Upper lobe of left lung (tissue), 6 donors: ENCODE data around the gene MCUB. TPM values are rescaled to one million over a fixed set of nuclear protein-coding genes. Genes with fewer than 3 reads are reported as not detected.

ENCODE experiments used
- ATAC-seq, 2 donors: fragments of 200-7000 bp; cut with Tn5 transposase; one replicate each; pipeline ENCODE4 v1.9.1; 2022; ENCODE audit warnings: mild to moderate bottlenecking in 2 of 2, moderate library complexity in 2 of 2; ENCODE audit not compliant: low FRiP score in 2 of 2
- DNase-seq, 2 donors: peaks; one replicate each; pipeline ENCODE4 v3.0.0-alpha.2; 2019 to 2020
- H3K27ac ChIP-seq, 4 donors: fragments of 200-600 bp; sonication (generic); one replicate each; pipeline ENCODE4 v1.5.1; 2016 to 2019
- H3K27me3 ChIP-seq, 4 donors: fragments of 200-600 bp; sonication (generic); one replicate each; pipeline ENCODE4 v1.5.1; 2017 to 2019
- H3K36me3 ChIP-seq, 4 donors: fragments of 200-600 bp; sonication (generic); one replicate each; pipeline ENCODE4 v1.5.1; 2016 to 2019
- H3K4me1 ChIP-seq, 4 donors: fragments of 200-600 bp; sonication (generic); one replicate each; pipeline ENCODE4 v1.5.1; 2018 to 2019
- H3K4me3 ChIP-seq, 4 donors: fragments of 200-600 bp; sonication (generic); one replicate each; pipeline ENCODE4 v1.5.1; 2017 to 2019; ENCODE audit warnings: mild to moderate bottlenecking in 2 of 4, moderate library complexity in 1 of 4
- H3K9me3 ChIP-seq, 4 donors: fragments of 200-600 bp; sonication (generic); one replicate each; pipeline ENCODE4 v1.5.1; 2018 to 2019
- CTCF ChIP-seq, 6 experiments: fragments of 450-650 bp in 4 of 6; fragments of 200-600 bp in 2 of 6; sonication (generic) in 2 of 6; IDR thresholded peaks; one replicate each; pipeline ENCODE4 v1.5.1; 2016 to 2019; ENCODE audit warnings: antibody characterized with exemption in 6 of 6
- EP300 ChIP-seq, 4 donors: sonication (generic); formaldehyde crosslinking; IDR thresholded peaks; one replicate each; pipeline ENCODE4 v1.5.1; 2017; ENCODE audit warnings: antibody characterized with exemption in 4 of 4, control low read depth in 2 of 4
- POLR2A ChIP-seq, 4 donors: fragments of 450-650 bp; IDR thresholded peaks; one replicate each; pipeline ENCODE4 v1.5.1; 2016 to 2017; ENCODE audit warnings: antibody characterized with exemption in 4 of 4, mild to moderate bottlenecking in 2 of 4
- POLR2AphosphoS5 ChIP-seq, 2 donors: sonication (generic); formaldehyde crosslinking; IDR thresholded peaks; one replicate each; pipeline ENCODE4 v1.5.1; 2017; ENCODE audit warnings: antibody characterized with exemption in 2 of 2
- WGBS, 2 donors: methylation state at CpG; one replicate each; pipeline ENCODE4 v1.1.5; 2017 to 2018; 5-methylcytosine and 5-hydroxymethylcytosine counted together
- total RNA-seq, 6 donors: library from RNA; depleted of rRNA in 4 of 6; stranded (reverse); fragments of >200 nt in 4 of 6; gene quantifications; one replicate each; pipeline versions ENCODE4 v1.1.0 to v1.2.1, GENCODE V29; 2016 to 2021
- donor health status: DM: no; HTN: no; CAD: no; lungs with moderate emphysema.
- donor health status: DM: no; HTN: yes; CAD: no; lungs with severe emphysema.

The MCUB gene
- total RNA-seq, 6 donors from 2014 or later: 8.8 to 37.9 (median 19.4) TPM

- H3K9me3 ChIP-seq: peaks cover 0 to 3% (median 0%) of the 10 kb centered on the region in 4 donors
- TF ChIP-seq POLR2AphosphoS5 (IDR thresholded peaks at IDR 0.05) (no peak), EP300 (IDR thresholded peaks at IDR 0.05) (no peak), POLR2A (IDR thresholded peaks at IDR 0.05) (no peak), CTCF (IDR thresholded peaks at IDR 0.05) (no peak)
- DNase-seq: no peak
- H3K27me3 ChIP-seq: no peaks in the 10 kb centered on the region
- no peaks in the 10 kb centered on the region for H3K36me3 ChIP-seq
- H3K4me1 ChIP-seq: no peaks in the 10 kb centered on the region
- 88 to 92% methylated on average over 6 of the region's 6 CpGs for WGBS, 2 donors
- H3K4me3 ChIP-seq: no peak overlapping the region
- no peak overlapping the region for H3K27ac ChIP-seq
- ATAC-seq: no peak
Observed at GRCh38 chr4:109599046-109599652, 39.1 kb downstream of the MCUB start.

- ATAC-seq (no peak), DNase-seq (no peak)
- no peak overlapping the region for H3K4me3 ChIP-seq
- peaks cover 0 to 3% (median 0%) of the 10 kb centered on the region in 4 donors for H3K9me3 ChIP-seq
- no peak for TF ChIP-seq EP300 (IDR thresholded peaks at IDR 0.05)
- no peak for TF ChIP-seq POLR2A (IDR thresholded peaks at IDR 0.05)
- TF ChIP-seq CTCF (IDR thresholded peaks at IDR 0.05): no peak
- TF ChIP-seq POLR2AphosphoS5 (IDR thresholded peaks at IDR 0.05): no peak
- WGBS, 2 donors: 92 to 93% methylated on average over 3 of the region's 3 CpGs
- H3K27me3 ChIP-seq: no peaks in the 10 kb centered on the region
- no peaks in the 10 kb centered on the region for H3K4me1 ChIP-seq
- no peak overlapping the region for H3K27ac ChIP-seq
- no peaks in the 10 kb centered on the region for H3K36me3 ChIP-seq
Observed at GRCh38 chr4:109600431-109600830, 40.4 kb downstream of the MCUB start.

GRCh38 chr4:109601336-109601735 lies 41.3 kb downstream of the MCUB start:
- Histone ChIP-seq H3K4me3 (no peak overlapping the region), H3K27me3 (no peaks in the 10 kb centered on the region), H3K36me3 (no peaks in the 10 kb centered on the region), H3K27ac (no peak overlapping the region), H3K9me3 (peaks cover 0 to 3% (median 0%) of the 10 kb centered on the region in 4 donors), H3K4me1 (no peaks in the 10 kb centered on the region)
- WGBS, 2 donors: 84 to 90% methylated on average over 2 of the region's 2 CpGs
- no peak for DNase-seq
- TF ChIP-seq CTCF (IDR thresholded peaks at IDR 0.05): no peak
- no peak for TF ChIP-seq EP300 (IDR thresholded peaks at IDR 0.05)
- no peak for TF ChIP-seq POLR2A (IDR thresholded peaks at IDR 0.05)
- TF ChIP-seq POLR2AphosphoS5 (IDR thresholded peaks at IDR 0.05): no peak
- no peak for ATAC-seq

GRCh38 chr4:109607976-109608375 lies 47.9 kb downstream of the MCUB start:
- Histone ChIP-seq H3K9me3 (no peaks in the 10 kb centered on the region), H3K4me3 (no peak overlapping the region), H3K4me1 (peaks cover 0 to 7% (median 0%) of the 10 kb centered on the region in 4 donors), H3K27me3 (no peaks in the 10 kb centered on the region), H3K27ac (no peak overlapping the region), H3K36me3 (no peaks in the 10 kb centered on the region)
- no peak for ATAC-seq
- DNase-seq: no peak
- TF ChIP-seq EP300 (IDR thresholded peaks at IDR 0.05): no peak
- TF ChIP-seq POLR2AphosphoS5 (IDR thresholded peaks at IDR 0.05): no peak
- TF ChIP-seq POLR2A (IDR thresholded peaks at IDR 0.05): no peak
- no peak for TF ChIP-seq CTCF (IDR thresholded peaks at IDR 0.05)

GRCh38 chr4:109608879-109609278 lies 48.8 kb downstream of the MCUB start:
- Histone ChIP-seq H3K9me3 (no peaks in the 10 kb centered on the region), H3K36me3 (no peaks in the 10 kb centered on the region), H3K4me1 (peaks cover 0 to 7% (median 0%) of the 10 kb centered on the region in 4 donors), H3K27ac (no peak overlapping the region), H3K4me3 (no peak overlapping the region), H3K27me3 (no peaks in the 10 kb centered on the region)
- TF ChIP-seq EP300 (IDR thresholded peaks at IDR 0.05) (no peak), POLR2AphosphoS5 (IDR thresholded peaks at IDR 0.05) (no peak), CTCF (IDR thresholded peaks at IDR 0.05) (no peak), POLR2A (IDR thresholded peaks at IDR 0.05) (no peak)
- 100% methylated on average over 1 of the region's 1 CpG for WGBS, 2 donors
- DNase-seq: no peak
- ATAC-seq: peak in 1 of 2 donors; percentile 14
